ENCODE measurements around the gene GALC. TPM values are rescaled to one million over a fixed set of nuclear protein-coding genes. Genes with fewer than 3 reads are reported as not detected.
"Not testable (repeated sequence)": the region's sequence is repeated elsewhere in the genome, so short reads cannot be mapped to it uniquely, and the experiment has no call there.

GALC gene
- total RNA-seq, 1 donor from 2014 or later = 21.2 TPM

DNA sequence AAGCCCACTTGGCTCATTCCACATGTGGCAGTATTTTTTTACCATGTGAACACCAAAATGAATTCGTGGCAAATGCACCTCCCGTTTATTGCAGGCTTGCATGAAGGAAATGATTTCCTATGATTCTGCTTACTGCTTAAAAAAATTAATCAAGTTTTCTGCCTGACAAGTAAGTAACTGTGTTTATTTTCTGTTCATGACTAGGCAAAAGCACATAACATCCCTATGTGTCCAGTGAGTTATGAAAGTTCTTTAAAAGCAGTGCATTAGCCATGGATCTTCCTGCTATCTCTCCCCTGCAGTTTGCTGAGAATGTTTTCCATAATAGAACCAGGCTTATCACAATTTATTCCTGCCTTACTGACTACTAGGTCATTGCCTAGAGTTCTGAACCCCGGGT, 32.3 kb upstream of the GALC start:
- Histone ChIP-seq H3K79me2 (ENCODE audit: insufficient read depth, low read length) (no peaks in the 10 kb centered on the region), H3K9ac (ENCODE audit: low read length) (no peak overlapping the region), H4K20me1 (ENCODE audit: insufficient read depth, low read length) (no peaks in the 10 kb centered on the region), H3K4me2 (ENCODE audit: low read length) (no peak overlapping the region), H2AFZ (ENCODE audit: low read depth, low read length) (no peak overlapping the region), H3K4me3 (ENCODE audit: insufficient read depth, low read depth, low read length) (no peak overlapping the region), H3K4me1 (ENCODE audit: insufficient read depth, low read length) (no peaks in the 10 kb centered on the region), H3K9me3 (ENCODE audit: insufficient read depth, low read depth, low read length) (no peaks in the 10 kb centered on the region), H3K27me3 (ENCODE audit: insufficient read depth, low read length) (no peaks in the 10 kb centered on the region), H3K36me3 (ENCODE audit: insufficient read depth, low read length) (no peaks in the 10 kb centered on the region), H3K27ac (ENCODE audit: low read depth, low read length) (no peak overlapping the region)
- DNase-seq (ENCODE audit: low read depth) (no peak), FAIRE-seq (no peak)
- Mint-ChIP-seq H3K4me3 (ENCODE audit: unreplicated experiment) (no peak overlapping the region), H3K27ac (ENCODE audit: unreplicated experiment) (no peak overlapping the region), H3K4me1 (ENCODE audit: low read depth, unreplicated experiment) (no peaks in the 10 kb centered on the region), H3K27me3 (ENCODE audit: low read depth, unreplicated experiment) (peaks cover 9% of the 10 kb centered on the region), H3K9me3 (ENCODE audit: unreplicated experiment) (peaks cover 1% of the 10 kb centered on the region), H3K36me3 (ENCODE audit: low read depth, unreplicated experiment) (no peaks in the 10 kb centered on the region)
- TF ChIP-seq, protein P1, sequence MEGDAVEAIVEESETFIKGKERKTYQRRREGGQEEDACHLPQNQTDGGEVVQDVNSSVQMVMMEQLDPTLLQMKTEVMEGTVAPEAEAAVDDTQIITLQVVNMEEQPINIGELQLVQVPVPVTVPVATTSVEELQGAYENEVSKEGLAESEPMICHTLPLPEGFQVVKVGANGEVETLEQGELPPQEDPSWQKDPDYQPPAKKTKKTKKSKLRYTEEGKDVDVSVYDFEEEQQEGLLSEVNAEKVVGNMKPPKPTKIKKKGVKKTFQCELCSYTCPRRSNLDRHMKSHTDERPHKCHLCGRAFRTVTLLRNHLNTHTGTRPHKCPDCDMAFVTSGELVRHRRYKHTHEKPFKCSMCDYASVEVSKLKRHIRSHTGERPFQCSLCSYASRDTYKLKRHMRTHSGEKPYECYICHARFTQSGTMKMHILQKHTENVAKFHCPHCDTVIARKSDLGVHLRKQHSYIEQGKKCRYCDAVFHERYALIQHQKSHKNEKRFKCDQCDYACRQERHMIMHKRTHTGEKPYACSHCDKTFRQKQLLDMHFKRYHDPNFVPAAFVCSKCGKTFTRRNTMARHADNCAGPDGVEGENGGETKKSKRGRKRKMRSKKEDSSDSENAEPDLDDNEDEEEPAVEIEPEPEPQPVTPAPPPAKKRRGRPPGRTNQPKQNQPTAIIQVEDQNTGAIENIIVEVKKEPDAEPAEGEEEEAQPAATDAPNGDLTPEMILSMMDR (IDR thresholded peaks at IDR 0.05; ENCODE audit: insufficient read depth, low read depth, low read length) = no peak
- no peak for TF ChIP-seq EZH2 (IDR thresholded peaks at IDR 0.05; ENCODE audit: insufficient read depth, low read length)

DNA sequence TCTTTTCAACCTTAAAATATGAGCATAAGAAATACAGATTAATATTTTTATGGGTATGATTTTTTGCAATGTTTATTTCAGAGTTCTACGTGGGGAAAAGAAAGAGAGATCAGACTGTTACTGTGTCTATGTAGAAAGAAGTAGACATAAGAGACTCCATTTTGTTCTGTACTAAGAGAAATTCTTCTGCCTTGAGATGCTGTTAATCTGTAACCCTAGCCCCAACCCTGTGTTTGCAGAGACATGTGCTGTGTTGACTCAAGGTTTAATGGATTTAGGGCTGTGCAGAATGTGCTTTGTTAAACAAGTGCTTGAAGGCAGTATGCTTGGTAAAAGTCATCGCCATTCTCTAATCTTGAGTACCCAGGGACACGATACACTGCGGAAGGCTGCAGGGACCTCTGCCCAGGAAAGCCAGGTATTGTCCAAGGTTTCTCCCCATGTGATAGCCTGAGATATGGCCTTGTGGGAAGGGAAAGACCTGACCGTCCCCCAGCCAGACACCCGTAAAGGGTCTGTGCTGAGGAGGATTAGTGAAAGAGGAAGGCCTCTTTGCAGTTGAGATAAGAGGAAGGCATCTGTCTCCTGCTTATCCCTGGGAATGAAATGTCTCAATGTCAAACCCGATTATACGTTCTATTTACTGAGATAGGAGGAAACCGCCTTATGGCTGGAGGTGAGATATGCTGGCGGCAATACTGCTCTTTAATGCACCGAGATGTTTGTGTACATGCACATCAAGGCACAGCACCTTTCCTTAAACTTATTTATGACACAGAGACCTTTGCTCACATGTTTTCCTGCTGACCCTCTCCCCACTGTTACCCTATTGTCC, 31.5 kb upstream of the GALC start:
- not testable (repeated sequence) for H3K27ac ChIP-seq (ENCODE audit: low read depth, low read length); H3K4me2 ChIP-seq (ENCODE audit: low read length); H3K36me3 Mint-ChIP-seq (ENCODE audit: low read depth, unreplicated experiment); H3K9ac ChIP-seq (ENCODE audit: low read length); H3K4me3 Mint-ChIP-seq (ENCODE audit: unreplicated experiment); H3K4me3 ChIP-seq (ENCODE audit: insufficient read depth, low read depth, low read length); H3K79me2 ChIP-seq (ENCODE audit: insufficient read depth, low read length); H4K20me1 ChIP-seq (ENCODE audit: insufficient read depth, low read length); H3K9me3 ChIP-seq (ENCODE audit: insufficient read depth, low read depth, low read length); H3K27me3 ChIP-seq (ENCODE audit: insufficient read depth, low read length); FAIRE-seq; H3K4me1 Mint-ChIP-seq (ENCODE audit: low read depth, unreplicated experiment); DNase-seq (ENCODE audit: low read depth); H3K27me3 Mint-ChIP-seq (ENCODE audit: low read depth, unreplicated experiment); H3K27ac Mint-ChIP-seq (ENCODE audit: unreplicated experiment); H2AFZ ChIP-seq (ENCODE audit: low read depth, low read length); H3K4me1 ChIP-seq (ENCODE audit: insufficient read depth, low read length); H3K36me3 ChIP-seq (ENCODE audit: insufficient read depth, low read length); H3K9me3 Mint-ChIP-seq (ENCODE audit: unreplicated experiment)

DNA sequence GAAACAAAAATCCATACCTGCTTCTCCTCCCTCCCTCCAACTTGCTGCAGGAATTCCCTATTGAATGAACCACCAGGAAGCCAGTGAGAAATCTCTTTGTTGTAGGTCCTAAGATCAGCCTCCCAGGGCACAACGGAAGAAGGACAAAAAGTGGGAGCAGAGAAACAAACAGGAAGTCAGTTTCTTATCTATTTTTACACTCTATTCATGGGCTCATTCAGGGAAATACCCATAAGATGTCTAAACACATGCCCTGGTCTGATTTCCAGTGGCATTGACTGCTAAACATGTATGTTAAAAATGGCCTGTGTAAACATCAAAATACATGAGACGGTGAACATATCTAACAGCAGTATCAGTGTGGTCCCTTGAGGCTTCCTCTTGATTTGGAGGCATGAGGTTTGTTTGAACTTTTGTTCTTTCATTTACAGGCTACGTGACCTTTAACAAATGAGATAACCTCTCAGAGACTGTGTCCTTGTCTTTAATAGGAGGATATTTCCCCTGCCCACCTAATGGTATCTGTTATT, 30.7 kb upstream of the GALC start:
- Mint-ChIP-seq H3K27me3 (ENCODE audit: low read depth, unreplicated experiment) (no peaks in the 10 kb centered on the region), H3K9me3 (ENCODE audit: unreplicated experiment) (no peaks in the 10 kb centered on the region), H3K4me3 (ENCODE audit: unreplicated experiment) (no peak overlapping the region), H3K4me1 (ENCODE audit: low read depth, unreplicated experiment) (no peaks in the 10 kb centered on the region), H3K36me3 (ENCODE audit: low read depth, unreplicated experiment) (no peaks in the 10 kb centered on the region), H3K27ac (ENCODE audit: unreplicated experiment) (no peak overlapping the region)
- H2AFZ ChIP-seq (ENCODE audit: low read depth, low read length) = no peak overlapping the region
- H3K27me3 ChIP-seq (ENCODE audit: insufficient read depth, low read length) = no peaks in the 10 kb centered on the region
- DNase-seq (ENCODE audit: low read depth) (no peak), FAIRE-seq (no peak)
- TF ChIP-seq EZH2 (IDR thresholded peaks at IDR 0.05; ENCODE audit: insufficient read depth, low read length) = no peak
- TF ChIP-seq, protein P1 (IDR thresholded peaks at IDR 0.05; ENCODE audit: insufficient read depth, low read depth, low read length) = no peak
- H3K9me3 ChIP-seq (ENCODE audit: insufficient read depth, low read depth, low read length) = no peaks in the 10 kb centered on the region
- H3K4me2 ChIP-seq (ENCODE audit: low read length) = no peak overlapping the region
- no peaks in the 10 kb centered on the region for H3K36me3 ChIP-seq (ENCODE audit: insufficient read depth, low read length)
- H3K9ac ChIP-seq (ENCODE audit: low read length) = no peak overlapping the region
- no peak overlapping the region for H3K4me3 ChIP-seq (ENCODE audit: insufficient read depth, low read depth, low read length)
- H4K20me1 ChIP-seq (ENCODE audit: insufficient read depth, low read length) = no peaks in the 10 kb centered on the region
- H3K79me2 ChIP-seq (ENCODE audit: insufficient read depth, low read length) = no peaks in the 10 kb centered on the region
- H3K27ac ChIP-seq (ENCODE audit: low read depth, low read length) = no peak overlapping the region
- H3K4me1 ChIP-seq (ENCODE audit: insufficient read depth, low read length) = no peaks in the 10 kb centered on the region

Measured in astrocyte (in vitro differentiated cells and primary cell).